Prostate gland (tissue), 2 donors: ENCODE data around the gene USP40.

ENCODE experiments used
- CTCF ChIP-seq, 4 experiments: fragments of 200-600 bp in 2 of 4; fragments of 450-650 bp in 2 of 4; sonication (generic) in 2 of 4; IDR thresholded peaks; 1 replicate in 3 of 4; 2 replicates in 1 of 4; pipeline ENCODE4 v1.5.1; 2016 to 2019; ENCODE audit warnings: antibody characterized with exemption in 4 of 4, mild to moderate bottlenecking in 2 of 4, moderate library complexity in 2 of 4
- POLR2A ChIP-seq: fragments of 450-650 bp; IDR thresholded peaks from one replicate; pipeline ENCODE4 v1.6.1; 2016; ENCODE audit warnings: antibody characterized with exemption, mild to moderate bottlenecking

- TF ChIP-seq CTCF (IDR thresholded peaks at IDR 0.05) (no peak), POLR2A (no peak)
Observed at GRCh38 chr2:233542507-233542906, 24.1 kb downstream of the USP40 start.
